Natural killer cell (primary cell): ENCODE measurements around the gene CST7. TPM values are rescaled to one million over a fixed set of nuclear protein-coding genes. Genes with fewer than 3 reads are reported as not detected.

Experiments
- ATAC-seq, 3 donors: fragments of 150-1000 bp in 2 of 3; fragments of 200-7000 bp in 1 of 3; cut with Tn5 transposase; 1 replicate in 1 of 3; 2 replicates in 2 of 3; pipeline ENCODE4 v1.10.0; 2021; ENCODE audit warnings: mild to moderate bottlenecking in 2 of 3, moderate library complexity in 2 of 3
- DNase-seq, 2 donors: peaks; one replicate each; pipeline versions ENCODE4 v3.0.0 to v3.0.0-alpha.2; 2013 to 2021; ENCODE audit warnings: mixed read lengths in 1 of 2
- H3K27ac ChIP-seq: one replicate; pipeline ENCODE4 v1.5.1; 2013; ENCODE audit warnings: mild to moderate bottlenecking, low read length
- H3K27me3 ChIP-seq: one replicate; pipeline ENCODE4 v1.6.1; 2013; ENCODE audit warnings: low read length; ENCODE audit not compliant: control insufficient read depth, insufficient read depth
- H3K36me3 ChIP-seq: one replicate; pipeline ENCODE4 v1.6.1; 2013; ENCODE audit warnings: low read length; ENCODE audit not compliant: control insufficient read depth, insufficient read depth
- H3K4me1 ChIP-seq: one replicate; pipeline ENCODE4 v1.6.1; 2013; ENCODE audit warnings: low read length; ENCODE audit not compliant: control insufficient read depth, insufficient read depth
- H3K4me3 ChIP-seq: one replicate; pipeline ENCODE4 v1.5.1; 2013; ENCODE audit warnings: low read length
- H3K9me3 ChIP-seq: one replicate; pipeline ENCODE4 v1.6.1; 2013; ENCODE audit warnings: low read length; ENCODE audit not compliant: control insufficient read depth, insufficient read depth
- H3K27ac Mint-ChIP-seq, 2 donors: one replicate each; pipeline ENCODE4 v1.8.0; 2022; ENCODE audit warnings: mild to moderate bottlenecking in 2 of 2, mixed read lengths in 2 of 2, moderate library complexity in 1 of 2
- H3K27me3 Mint-ChIP-seq, 2 donors: one replicate each; pipeline ENCODE4 v1.8.0; 2022; ENCODE audit warnings: low read depth in 2 of 2, mixed read lengths in 2 of 2
- H3K36me3 Mint-ChIP-seq: one replicate; pipeline ENCODE4 v1.8.0; 2022; ENCODE audit warnings: mixed read lengths
- H3K4me1 Mint-ChIP-seq, 2 donors: one replicate each; pipeline ENCODE4 v1.8.0; 2022; ENCODE audit warnings: mixed read lengths in 2 of 2
- H3K4me3 Mint-ChIP-seq: one replicate; pipeline ENCODE4 v1.8.0; 2022; ENCODE audit warnings: mild to moderate bottlenecking, moderate library complexity, mixed read lengths
- H3K9me3 Mint-ChIP-seq, 2 donors: one replicate each; pipeline ENCODE4 v1.8.0; 2022; ENCODE audit warnings: mixed read lengths in 2 of 2
- WGBS: methylation state at CpG from one replicate; pipeline ENCODE4 v1.1.7; 2013; ENCODE audit warnings: missing lambda C conversion rate; ENCODE audit not compliant: insufficient coverage; 5-methylcytosine and 5-hydroxymethylcytosine counted together
- intact Hi-C: fragments of 100-400 bp; cut with micrococcal nuclease; formaldehyde crosslinking; loops from one replicate; pipeline ENCODE4 v1.14.2; 2022
- total RNA-seq, 4 donors: library from RNA; stranded (reverse); fragments of 120-200 nt in 1 of 4; gene quantifications; one replicate each; pipeline versions ENCODE4 v1.2.3 to v1.2.4, GENCODE V29; 2013 to 2022
- TF ChIP-seq, protein P1 (sequence below): fragments of 200-600 bp; IDR thresholded peaks from one replicate; pipeline ENCODE4 v1.8.0; 2022; ENCODE audit warnings: antibody characterized with exemption

The CST7 gene
- total RNA-seq, 3 donors from 2014 or later (not counting 1 experiment from before 2014, with no cell fraction given): 590 to 700 (median 619) TPM

DNA sequence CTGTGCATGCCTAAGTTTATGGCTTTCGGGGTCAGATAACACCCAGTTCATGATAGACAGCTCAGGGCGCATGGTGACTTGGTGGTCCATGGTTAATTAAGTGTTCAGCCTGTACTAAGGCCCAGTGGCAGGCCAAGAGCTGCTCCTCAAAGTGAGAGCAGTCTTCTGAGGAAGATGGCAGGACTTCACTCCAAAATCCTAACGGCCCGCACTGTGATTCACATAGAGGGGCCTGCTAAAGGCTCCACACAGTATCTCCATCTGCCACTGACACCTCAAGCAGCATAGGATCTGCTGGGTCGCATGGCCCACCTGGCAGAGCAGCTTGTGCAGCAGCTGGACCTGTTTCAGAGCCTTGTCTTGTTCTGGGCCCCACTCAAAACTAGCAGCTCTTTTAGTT is 10.6 kb upstream of the CST7 start:
- no peak overlapping the region for H3K4me3 Mint-ChIP-seq
- ATAC-seq (no peak), DNase-seq (no peak)
- Histone ChIP-seq H3K27me3 (no peaks in the 10 kb centered on the region), H3K9me3 (no peaks in the 10 kb centered on the region), H3K36me3 (no peaks in the 10 kb centered on the region), H3K27ac (no peak overlapping the region), H3K4me3 (no peak overlapping the region), H3K4me1 (peaks cover 4% of the 10 kb centered on the region)
- intact Hi-C loops: no loop called here
- 98% methylated on average over 5 of the region's 5 CpGs for WGBS
- H3K9me3 Mint-ChIP-seq: no peaks in the 10 kb centered on the region
- TF ChIP-seq, protein P1, sequence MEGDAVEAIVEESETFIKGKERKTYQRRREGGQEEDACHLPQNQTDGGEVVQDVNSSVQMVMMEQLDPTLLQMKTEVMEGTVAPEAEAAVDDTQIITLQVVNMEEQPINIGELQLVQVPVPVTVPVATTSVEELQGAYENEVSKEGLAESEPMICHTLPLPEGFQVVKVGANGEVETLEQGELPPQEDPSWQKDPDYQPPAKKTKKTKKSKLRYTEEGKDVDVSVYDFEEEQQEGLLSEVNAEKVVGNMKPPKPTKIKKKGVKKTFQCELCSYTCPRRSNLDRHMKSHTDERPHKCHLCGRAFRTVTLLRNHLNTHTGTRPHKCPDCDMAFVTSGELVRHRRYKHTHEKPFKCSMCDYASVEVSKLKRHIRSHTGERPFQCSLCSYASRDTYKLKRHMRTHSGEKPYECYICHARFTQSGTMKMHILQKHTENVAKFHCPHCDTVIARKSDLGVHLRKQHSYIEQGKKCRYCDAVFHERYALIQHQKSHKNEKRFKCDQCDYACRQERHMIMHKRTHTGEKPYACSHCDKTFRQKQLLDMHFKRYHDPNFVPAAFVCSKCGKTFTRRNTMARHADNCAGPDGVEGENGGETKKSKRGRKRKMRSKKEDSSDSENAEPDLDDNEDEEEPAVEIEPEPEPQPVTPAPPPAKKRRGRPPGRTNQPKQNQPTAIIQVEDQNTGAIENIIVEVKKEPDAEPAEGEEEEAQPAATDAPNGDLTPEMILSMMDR: no peak
- H3K36me3 Mint-ChIP-seq: no peaks in the 10 kb centered on the region
- H3K27me3 Mint-ChIP-seq: peaks cover 0 to 2% of the 10 kb centered on the region in 2 donors
- peaks cover 6 to 7% of the 10 kb centered on the region in 2 donors for H3K4me1 Mint-ChIP-seq
- H3K27ac Mint-ChIP-seq: no peak overlapping the region

DNA sequence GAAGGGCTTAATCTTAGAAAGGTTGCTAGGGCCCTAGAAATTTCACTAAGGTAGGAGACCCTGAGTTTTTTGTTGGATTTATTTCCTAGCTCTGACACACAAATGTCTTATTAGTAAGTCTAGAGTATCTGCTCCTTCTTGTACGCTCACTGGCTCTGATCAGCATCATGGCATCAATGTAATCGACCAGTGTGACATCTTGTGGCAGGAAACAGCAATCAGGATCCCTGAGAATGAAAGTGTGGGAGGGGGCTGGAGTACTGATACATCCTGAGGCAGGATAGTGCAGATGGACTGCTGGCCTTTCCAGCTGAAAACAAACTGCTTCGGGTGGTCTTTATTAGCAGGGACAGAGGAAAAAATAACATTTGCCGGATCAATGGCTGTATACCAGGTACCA is 10.0 kb upstream of the CST7 start:
- Mint-ChIP-seq H3K4me1 (peaks cover 7 to 9% of the 10 kb centered on the region in 2 donors), H3K9me3 (no peaks in the 10 kb centered on the region), H3K27ac (no peak overlapping the region), H3K36me3 (no peaks in the 10 kb centered on the region), H3K4me3 (no peak overlapping the region), H3K27me3 (peaks cover 0 to 2% of the 10 kb centered on the region in 2 donors)
- Histone ChIP-seq H3K9me3 (no peaks in the 10 kb centered on the region), H3K4me3 (no peak overlapping the region), H3K27me3 (no peaks in the 10 kb centered on the region), H3K36me3 (no peaks in the 10 kb centered on the region), H3K4me1 (no peaks in the 10 kb centered on the region), H3K27ac (no peak overlapping the region)
- TF ChIP-seq, protein P1: no peak
- no peak for DNase-seq
- 66% methylated on average over 4 of the region's 4 CpGs for WGBS
- ATAC-seq: no peak
- intact Hi-C loops: no loop called here

DNA sequence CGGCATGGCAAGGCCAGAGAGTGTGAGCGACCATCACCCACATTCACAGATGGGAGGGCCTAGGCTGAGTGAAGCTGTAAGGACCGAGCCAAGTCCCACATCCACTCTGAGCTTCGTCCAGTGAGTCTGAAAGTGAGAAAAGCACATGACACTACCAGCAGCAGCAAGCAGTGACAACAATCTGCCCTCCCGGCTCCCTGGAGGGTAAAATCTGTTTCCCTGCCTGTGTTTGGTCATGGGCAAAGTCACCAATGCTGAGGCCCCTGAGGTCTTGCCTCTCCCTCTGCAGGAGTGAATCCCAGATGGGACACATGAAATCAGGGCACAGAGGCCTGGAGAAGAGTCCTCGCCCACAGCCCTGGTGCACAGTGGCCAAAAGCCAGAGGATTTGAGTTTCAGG is 6.4 kb upstream of the CST7 start:
- TF ChIP-seq, protein P1: no peak
- Mint-ChIP-seq H3K9me3 (peaks cover 0 to 6% of the 10 kb centered on the region in 2 donors), H3K4me3 (no peak overlapping the region), H3K27ac (peak overlapping the region in 1 of 2 donors; percentile 23), H3K4me1 (peaks cover 36 to 40% of the 10 kb centered on the region in 2 donors), H3K27me3 (peaks cover 0 to 2% of the 10 kb centered on the region in 2 donors), H3K36me3 (peaks cover 7% of the 10 kb centered on the region)
- Histone ChIP-seq H3K36me3 (no peaks in the 10 kb centered on the region), H3K27me3 (no peaks in the 10 kb centered on the region), H3K27ac (no peak overlapping the region), H3K4me3 (no peak overlapping the region), H3K9me3 (no peaks in the 10 kb centered on the region), H3K4me1 (no peaks in the 10 kb centered on the region)
- WGBS: 83% methylated on average over 6 of the region's 6 CpGs
- intact Hi-C loops: no loop called here
- DNase-seq (no peak), ATAC-seq (no peak)

DNA sequence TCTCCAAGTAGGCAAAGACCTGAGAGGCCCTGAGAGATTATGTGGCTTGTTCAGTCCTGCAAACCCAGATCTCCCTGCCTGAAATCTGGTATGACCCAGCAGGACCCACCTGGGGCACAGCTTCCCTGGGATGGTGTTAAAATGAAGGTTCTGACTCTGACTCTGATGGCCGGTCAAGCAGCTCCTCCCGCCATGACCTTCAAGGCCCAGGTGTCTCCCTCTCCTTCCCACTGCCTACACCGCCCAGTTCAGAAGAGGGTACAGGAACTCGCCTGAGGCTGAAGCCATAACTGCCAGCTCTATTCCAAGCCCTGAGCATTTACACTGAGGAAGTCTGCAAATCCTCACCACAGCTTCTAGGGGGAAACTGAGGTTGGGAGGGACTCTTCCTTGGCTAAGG is 5.9 kb upstream of the CST7 start:
- 100% methylated on average over 4 of the region's 4 CpGs for WGBS
- TF ChIP-seq, protein P1: no peak
- Mint-ChIP-seq H3K4me3 (no peak overlapping the region), H3K36me3 (peaks cover 7% of the 10 kb centered on the region), H3K27ac (peak overlapping the region in 1 of 2 donors; percentile 23), H3K27me3 (no peaks in the 10 kb centered on the region), H3K4me1 (peaks cover 41 to 42% of the 10 kb centered on the region in 2 donors), H3K9me3 (peaks cover 0 to 6% of the 10 kb centered on the region in 2 donors)
- DNase-seq (no peak), ATAC-seq (no peak)
- H3K4me1 ChIP-seq: no peaks in the 10 kb centered on the region
- no peaks in the 10 kb centered on the region for H3K27me3 ChIP-seq
- no peak overlapping the region for H3K27ac ChIP-seq
- H3K36me3 ChIP-seq: no peaks in the 10 kb centered on the region
- H3K9me3 ChIP-seq: no peaks in the 10 kb centered on the region
- H3K4me3 ChIP-seq: no peak overlapping the region
- intact Hi-C loops: no loop called here
